Adipocyte (in vitro differentiated cells): ENCODE measurements around the gene PRELID1.

Experiments used
- DNase-seq: peaks from one replicate; pipeline ENCODE4 v3.0.0-alpha.2; 2015; ENCODE audit warnings: low read depth
- H3K27me3 ChIP-seq: replicated peaks from 2 replicates; pipeline ENCODE4 v1.7.0; 2013; ENCODE audit warnings: mild to moderate bottlenecking, low read length, moderate library complexity; ENCODE audit not compliant: control insufficient read depth, insufficient read depth
- H3K36me3 ChIP-seq: 2 replicates; pipeline ENCODE4 v1.7.0; 2013; ENCODE audit warnings: low read length, mild to moderate bottlenecking, moderate library complexity; ENCODE audit not compliant: control insufficient read depth, insufficient read depth, severe bottlenecking
- H3K4me1 ChIP-seq: 2 replicates; pipeline ENCODE4 v1.7.0; 2013; ENCODE audit warnings: mild to moderate bottlenecking, low read length, moderate library complexity; ENCODE audit not compliant: control insufficient read depth, insufficient read depth
- H3K4me3 ChIP-seq: 2 replicates; pipeline ENCODE4 v1.7.0; 2013; ENCODE audit warnings: mild to moderate bottlenecking, low read length, moderate library complexity
- H3K9ac ChIP-seq: 2 replicates; pipeline ENCODE4 v1.7.0; 2013; ENCODE audit warnings: mild to moderate bottlenecking, low read length, moderate library complexity
- H3K9me3 ChIP-seq: 2 replicates; pipeline ENCODE4 v1.7.0; 2013; ENCODE audit warnings: mild to moderate bottlenecking, low read length, moderate library complexity; ENCODE audit not compliant: control insufficient read depth

Gene PRELID1

GRCh38 chr5:177308740-177309139 is 5.1 kb downstream of the PRELID1 start:
- DNase-seq: no peak
- peaks cover 16% of the 10 kb centered on the region for H3K36me3 ChIP-seq

GRCh38 chr5:177309351-177310191 is 6.0 kb downstream of the PRELID1 start:
- H3K4me3 ChIP-seq: no peak overlapping the region
- no peaks in the 10 kb centered on the region for H3K27me3 ChIP-seq
- peaks cover 16% of the 10 kb centered on the region for H3K36me3 ChIP-seq
- no peak overlapping the region for H3K9ac ChIP-seq
- DNase-seq: peak; percentile 75
- peaks cover 37% of the 10 kb centered on the region for H3K4me1 ChIP-seq
- no peaks in the 10 kb centered on the region for H3K9me3 ChIP-seq

More at GRCh38 chr5:177308740-177309139, 5.1 kb downstream of the PRELID1 start:
- no peaks in the 10 kb centered on the region for H3K9me3 ChIP-seq
- no peak overlapping the region for H3K4me3 ChIP-seq
- no peak overlapping the region for H3K9ac ChIP-seq
- H3K4me1 ChIP-seq: peaks cover 41% of the 10 kb centered on the region
- H3K27me3 ChIP-seq: no peaks in the 10 kb centered on the region

GRCh38 chr5:177310332-177310731 is 6.7 kb downstream of the PRELID1 start:
- no peak for DNase-seq
- H3K9me3 ChIP-seq: no peaks in the 10 kb centered on the region

GRCh38 chr5:177310757-177311391 is 7.3 kb downstream of the PRELID1 start:
- no peak for DNase-seq
- no peaks in the 10 kb centered on the region for H3K27me3 ChIP-seq
- H3K4me3 ChIP-seq: no peak overlapping the region
- H3K9ac ChIP-seq: no peak overlapping the region
- H3K36me3 ChIP-seq: peaks cover 13% of the 10 kb centered on the region
- no peaks in the 10 kb centered on the region for H3K9me3 ChIP-seq
- peaks cover 24% of the 10 kb centered on the region for H3K4me1 ChIP-seq

More at GRCh38 chr5:177310332-177310731, 6.7 kb downstream of the PRELID1 start:
- Histone ChIP-seq H3K9ac (no peak overlapping the region), H3K36me3 (peaks cover 16% of the 10 kb centered on the region), H3K27me3 (no peaks in the 10 kb centered on the region), H3K4me1 (peaks cover 30% of the 10 kb centered on the region), H3K4me3 (no peak overlapping the region)

- no peaks in the 10 kb centered on the region for H3K27me3 ChIP-seq
- no peak overlapping the region for H3K9ac ChIP-seq
- peak overlapping the region; percentile 84 for H3K4me3 ChIP-seq
- DNase-seq: peak; percentile 44
- no peaks in the 10 kb centered on the region for H3K9me3 ChIP-seq
- H3K4me1 ChIP-seq: peaks cover 20% of the 10 kb centered on the region
- peaks cover 8% of the 10 kb centered on the region for H3K36me3 ChIP-seq
Measured at GRCh38 chr5:177311392-177311722, 7.8 kb downstream of the PRELID1 start.

GRCh38 chr5:177311723-177312648 is 8.4 kb downstream of the PRELID1 start, which contains the start of gene MXD3:
TSS of gene MXD3 (minus strand) at chr5:177311898. CDS start at chr5:177311830, 68 bp downstream.
- H3K4me1 ChIP-seq: peaks cover 14% of the 10 kb centered on the region
- no peaks in the 10 kb centered on the region for H3K27me3 ChIP-seq
- peak within 1 kb of the TSS; percentile 84 for H3K4me3 ChIP-seq
- H3K9ac ChIP-seq: no peak within 1 kb of the TSS
- H3K36me3 ChIP-seq: peaks cover 2% of the 10 kb centered on the region
- H3K9me3 ChIP-seq: no peaks in the 10 kb centered on the region
- peak; percentile 98 for DNase-seq

GRCh38 chr5:177312649-177313181 is 9.1 kb downstream of the PRELID1 start:
- Histone ChIP-seq H3K9ac (no peak overlapping the region), H3K4me3 (no peak overlapping the region), H3K4me1 (peaks cover 7% of the 10 kb centered on the region), H3K27me3 (no peaks in the 10 kb centered on the region), H3K9me3 (no peaks in the 10 kb centered on the region), H3K36me3 (peaks cover 5% of the 10 kb centered on the region)
- DNase-seq: no peak

- Histone ChIP-seq H3K4me1 (peaks cover 4% of the 10 kb centered on the region), H3K27me3 (no peaks in the 10 kb centered on the region), H3K9ac (no peak overlapping the region), H3K36me3 (peaks cover 5% of the 10 kb centered on the region), H3K4me3 (no peak overlapping the region), H3K9me3 (no peaks in the 10 kb centered on the region)
- no peak for DNase-seq
Measured at GRCh38 chr5:177313561-177314259, 10.1 kb downstream of the PRELID1 start.

GRCh38 chr5:177314376-177315342 is 11.1 kb downstream of the PRELID1 start:
- H3K9ac ChIP-seq: no peak overlapping the region

More at GRCh38 chr5:177314376-177315342, 11.1 kb downstream of the PRELID1 start:
- no peak for DNase-seq
- Histone ChIP-seq H3K27me3 (no peaks in the 10 kb centered on the region), H3K4me1 (peaks cover 4% of the 10 kb centered on the region), H3K36me3 (peaks cover 5% of the 10 kb centered on the region), H3K9me3 (no peaks in the 10 kb centered on the region), H3K4me3 (no peak overlapping the region)
